PC-3 (cell line): ENCODE results near the gene COL4A6.

Source experiments
- CTCF ChIP-seq: fragments of 300-600 bp; sonication (generic); conservative IDR thresholded peaks from 2 replicates; pipeline ENCODE4 v1.5.1; 2017; ENCODE audit warnings: antibody characterized with exemption, low read depth, mild to moderate bottlenecking, low read length
- EZH2 ChIP-seq: fragments of 300-600 bp; sonication (generic); IDR thresholded peaks from one replicate; pipeline ENCODE4 v1.6.1; 2017; ENCODE audit warnings: antibody characterized with exemption, mild to moderate bottlenecking, low read length; ENCODE audit not compliant: unreplicated experiment
- EZH2phosphoT487 ChIP-seq: fragments of 300-600 bp; sonication (generic); IDR thresholded peaks from 2 replicates; pipeline ENCODE4 v1.6.1; 2018; ENCODE audit warnings: mild to moderate bottlenecking, antibody characterized with exemption, low read length, borderline replicate concordance

GRCh38 chrX:108323751-108324150, 114.5 kb downstream of the COL4A6 start:
- no peak for TF ChIP-seq EZH2
- TF ChIP-seq CTCF: no peak
- no peak for TF ChIP-seq EZH2phosphoT487
